ENCODE measurements around the gene SLC29A1.
"Not testable (repeated sequence)": the region's sequence is repeated elsewhere in the genome, so short reads cannot be mapped to it uniquely, and the experiment has no call there.

SLC29A1 gene

GRCh38 chr6:44222486-44223318 lies 693 bp upstream of the SLC29A1 start:
- no peak for DNase-seq (ENCODE audit: low read depth in 3 of 3)

DNA sequence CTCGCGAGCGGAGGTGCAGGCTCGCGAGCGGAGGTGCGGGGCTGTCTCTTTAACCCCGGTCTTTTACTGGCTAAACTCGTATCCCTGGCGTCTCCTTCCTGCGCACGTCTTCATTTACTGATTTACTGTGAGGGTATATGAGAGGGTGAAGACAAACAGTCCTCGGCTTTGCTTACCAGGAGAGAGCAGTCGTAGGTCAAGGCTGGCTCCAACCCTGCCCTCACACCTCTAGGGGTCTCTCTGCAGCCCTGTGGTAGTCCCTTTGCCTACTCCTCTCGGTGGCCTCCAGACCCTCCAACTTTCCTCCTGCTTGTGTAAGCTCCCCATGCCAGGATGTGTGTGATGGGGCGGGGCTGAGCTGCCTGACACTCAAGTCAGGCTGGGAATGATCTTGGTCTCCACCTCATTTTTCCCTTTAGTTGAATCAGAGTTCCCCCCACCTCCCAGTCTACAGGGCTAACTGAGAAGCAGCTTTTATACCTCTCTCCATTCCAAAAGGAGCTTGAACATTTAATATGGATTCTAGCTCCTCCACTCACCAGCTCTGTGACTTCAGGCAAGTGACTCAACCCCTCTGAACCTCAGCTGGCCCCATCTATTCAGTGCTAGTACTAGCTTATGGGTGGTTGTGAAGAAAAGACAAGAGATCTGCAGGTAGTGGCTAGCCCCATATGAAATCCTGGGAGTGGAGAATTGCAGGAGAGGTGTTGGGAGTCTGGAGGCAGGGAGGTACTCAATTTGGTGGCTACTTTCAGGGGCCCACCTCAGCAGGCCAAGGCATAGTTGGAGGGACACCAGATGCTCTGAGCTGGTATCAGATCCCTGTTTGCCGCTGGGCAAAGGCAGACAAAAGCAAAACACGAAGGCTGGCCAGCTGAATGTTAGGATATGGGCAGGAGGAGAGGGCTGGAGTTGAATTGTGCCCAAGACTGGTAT lies 902 bp downstream of the SLC29A1 start:
- no peak for DNase-seq (ENCODE audit: low read depth in 3 of 3)

DNA sequence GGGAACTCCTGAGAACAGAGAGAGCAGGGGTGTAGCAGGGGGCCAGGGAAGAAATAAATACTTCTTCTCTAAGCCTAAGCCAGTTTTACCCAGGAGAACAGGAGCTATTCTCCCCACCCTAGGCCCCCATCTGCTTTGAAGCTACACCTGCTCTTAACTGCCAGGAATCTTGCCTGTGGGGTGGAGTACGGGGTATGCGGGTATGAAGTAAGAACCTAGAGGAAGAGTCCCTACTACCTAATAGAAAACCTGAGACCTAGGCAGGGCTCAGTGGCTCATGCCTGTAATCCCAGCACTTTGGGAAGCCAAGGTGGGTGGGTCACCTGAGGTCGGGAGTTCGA lies 1.5 kb downstream of the SLC29A1 start:
- DNase-seq (ENCODE audit: low read depth in 3 of 3): no peak

DNA sequence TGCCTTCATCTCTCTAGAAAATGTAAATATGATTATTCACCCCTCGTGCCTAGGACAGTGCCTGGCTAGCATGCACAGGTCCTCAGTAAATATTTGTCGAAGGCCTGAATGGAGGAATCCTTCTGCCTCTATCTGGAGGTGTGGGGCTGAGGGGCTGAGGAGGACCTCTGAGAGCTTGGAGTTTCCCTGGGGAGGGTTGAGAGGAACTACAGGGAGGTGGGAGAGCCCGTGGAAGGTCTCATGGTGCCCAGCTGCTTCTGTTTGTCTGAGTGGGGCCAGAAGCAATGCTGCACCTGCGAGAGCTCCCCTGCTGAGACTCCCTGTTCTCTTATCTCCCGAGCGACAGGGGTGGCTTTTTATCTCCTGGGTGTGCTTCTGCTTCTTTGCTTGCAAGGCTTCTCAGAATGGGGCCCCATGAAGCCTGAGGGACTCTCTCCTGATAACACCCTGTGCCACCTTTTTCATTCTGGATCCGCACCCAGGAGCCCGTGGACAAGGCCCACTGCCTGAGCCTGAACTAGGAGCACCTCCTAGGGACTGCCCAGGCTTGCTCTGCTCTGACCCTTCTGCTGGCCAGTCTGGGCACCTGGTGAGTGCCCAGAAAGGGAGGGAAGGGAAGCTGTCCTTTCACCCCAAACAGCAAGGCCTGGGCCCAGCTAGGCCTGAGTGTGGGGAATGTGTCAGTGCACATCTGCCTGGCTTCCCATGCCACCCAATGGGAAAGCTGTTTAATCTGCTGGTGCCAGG lies 2.4 kb downstream of the SLC29A1 start:
- no peak for DNase-seq (ENCODE audit: low read depth in 3 of 3)

DNA sequence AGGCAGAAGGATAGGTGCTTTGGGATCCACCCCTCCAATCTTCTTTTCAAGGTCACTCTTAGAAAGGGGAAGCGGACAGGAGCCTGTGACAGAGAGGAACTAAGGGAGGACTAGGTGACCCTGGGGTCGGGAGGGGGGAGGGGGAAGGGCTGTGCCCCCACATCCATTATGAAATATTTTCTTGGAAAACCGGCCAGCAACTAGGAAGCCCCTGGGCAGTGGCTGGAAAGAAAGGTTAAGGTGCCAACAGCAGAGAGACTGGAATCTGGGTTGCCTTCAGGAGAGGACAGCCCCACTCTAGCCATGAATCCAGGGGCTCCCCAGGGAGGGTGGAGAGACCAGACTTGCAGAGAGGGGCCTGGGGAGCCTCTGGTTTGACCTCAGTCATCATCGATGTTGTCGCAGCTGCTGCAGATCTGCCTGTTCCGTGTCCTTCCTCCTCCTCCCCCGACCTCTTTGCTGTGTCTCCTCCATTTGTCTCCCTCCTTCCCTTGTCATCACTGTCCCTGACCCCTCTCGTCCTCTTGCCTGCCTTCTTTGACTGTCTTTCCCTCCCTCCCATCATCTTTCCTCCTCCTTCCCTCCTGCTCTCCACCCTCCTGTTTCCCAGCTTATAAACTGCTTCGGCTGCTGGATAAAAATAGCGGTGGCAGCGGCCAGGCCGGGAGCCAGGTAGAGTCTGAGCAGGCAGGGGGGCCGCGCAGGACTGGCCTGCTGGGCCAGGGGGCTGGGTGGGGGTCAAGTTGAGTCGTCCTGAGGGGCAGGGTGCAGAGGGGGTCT lies 3.2 kb downstream of the SLC29A1 start:
- DNase-seq (ENCODE audit: low read depth in 3 of 3): no peak

- DNase-seq (ENCODE audit: low read depth in 3 of 3): no peak
Observed at GRCh38 chr6:44227148-44227793, 3.9 kb downstream of the SLC29A1 start.

GRCh38 chr6:44228031-44228430 lies 4.6 kb downstream of the SLC29A1 start:
- no peak for DNase-seq (ENCODE audit: low read depth in 3 of 3)

- no peak for DNase-seq (ENCODE audit: low read depth in 3 of 3)
Observed at GRCh38 chr6:44228433-44228832, 5.0 kb downstream of the SLC29A1 start.

DNA sequence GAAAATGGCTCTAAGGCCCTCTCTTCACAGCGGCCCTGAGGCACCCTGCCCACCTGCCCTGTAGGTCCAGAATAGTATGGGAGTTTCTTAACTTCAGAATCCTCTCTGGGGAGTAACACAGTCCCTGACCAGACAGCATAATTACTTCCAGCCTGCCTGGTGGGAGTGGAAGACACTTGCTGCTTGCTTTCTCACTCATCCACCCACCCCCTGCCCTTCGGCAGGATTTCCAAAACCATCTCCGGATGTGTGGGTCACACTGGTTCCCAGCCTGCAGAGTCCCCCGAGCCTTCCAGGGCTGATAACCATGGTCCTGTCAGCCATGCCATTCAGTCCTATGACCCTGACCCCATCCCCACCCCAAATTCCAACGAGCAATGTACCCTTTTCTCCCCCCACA lies 5.4 kb downstream of the SLC29A1 start:
- DNase-seq (ENCODE audit: low read depth in 3 of 3): no peak

GRCh38 chr6:44229376-44230033 lies 6.1 kb downstream of the SLC29A1 start:
- no peak for DNase-seq (ENCODE audit: low read depth in 3 of 3)

- DNase-seq (ENCODE audit: low read depth in 3 of 3): no peak
Observed at GRCh38 chr6:44230034-44230675, 6.8 kb downstream of the SLC29A1 start.

- DNase-seq (ENCODE audit: low read depth in 3 of 3): not testable (repeated sequence)
Observed at GRCh38 chr6:44231426-44231825, 8.0 kb downstream of the SLC29A1 start.

DNA sequence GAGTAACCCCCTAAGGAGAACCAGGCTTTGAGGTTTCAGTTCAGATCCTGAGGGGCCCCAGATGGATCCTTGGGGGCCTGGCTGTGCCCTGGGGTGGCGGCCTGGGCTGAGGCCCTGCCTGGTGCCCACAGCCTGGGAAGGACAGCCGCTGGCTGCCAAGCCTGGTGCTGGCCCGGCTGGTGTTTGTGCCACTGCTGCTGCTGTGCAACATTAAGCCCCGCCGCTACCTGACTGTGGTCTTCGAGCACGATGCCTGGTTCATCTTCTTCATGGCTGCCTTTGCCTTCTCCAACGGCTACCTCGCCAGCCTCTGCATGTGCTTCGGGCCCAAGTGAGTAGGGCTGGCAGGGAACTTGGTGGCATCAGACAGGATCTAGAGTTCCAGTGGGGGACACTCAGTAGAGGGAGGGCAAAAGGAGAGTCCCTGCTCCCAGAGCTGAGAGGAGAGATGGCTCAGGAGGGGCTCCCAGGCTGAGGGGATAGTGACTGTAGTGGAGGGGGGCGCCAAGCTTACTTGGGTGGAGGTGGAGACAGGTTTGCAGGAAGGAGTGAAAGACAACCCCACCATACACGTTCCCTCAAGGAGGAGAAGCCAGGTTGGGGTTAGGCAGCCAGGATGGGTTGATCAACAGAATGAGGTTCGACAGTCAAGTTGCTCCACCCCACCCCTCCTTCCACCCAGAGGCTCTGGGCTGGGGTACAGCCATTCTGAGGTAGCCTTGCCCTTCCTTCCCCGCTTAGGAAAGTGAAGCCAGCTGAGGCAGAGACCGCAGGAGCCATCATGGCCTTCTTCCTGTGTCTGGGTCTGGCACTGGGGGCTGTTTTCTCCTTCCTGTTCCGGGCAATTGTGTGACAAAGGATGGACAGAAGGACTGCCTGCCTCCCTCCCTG lies 9.5 kb downstream of the SLC29A1 start:
- no peak for DNase-seq (ENCODE audit: low read depth in 3 of 3)

DNA sequence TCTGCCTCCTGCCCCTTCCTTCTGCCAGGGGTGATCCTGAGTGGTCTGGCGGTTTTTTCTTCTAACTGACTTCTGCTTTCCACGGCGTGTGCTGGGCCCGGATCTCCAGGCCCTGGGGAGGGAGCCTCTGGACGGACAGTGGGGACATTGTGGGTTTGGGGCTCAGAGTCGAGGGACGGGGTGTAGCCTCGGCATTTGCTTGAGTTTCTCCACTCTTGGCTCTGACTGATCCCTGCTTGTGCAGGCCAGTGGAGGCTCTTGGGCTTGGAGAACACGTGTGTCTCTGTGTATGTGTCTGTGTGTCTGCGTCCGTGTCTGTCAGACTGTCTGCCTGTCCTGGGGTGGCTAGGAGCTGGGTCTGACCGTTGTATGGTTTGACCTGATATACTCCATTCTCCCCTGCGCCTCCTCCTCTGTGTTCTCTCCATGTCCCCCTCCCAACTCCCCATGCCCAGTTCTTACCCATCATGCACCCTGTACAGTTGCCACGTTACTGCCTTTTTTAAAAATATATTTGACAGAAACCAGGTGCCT lies 10.2 kb downstream of the SLC29A1 start:
- DNase-seq (ENCODE audit: low read depth in 3 of 3): no peak

- no peak for DNase-seq (ENCODE audit: low read depth in 3 of 3)
Observed at GRCh38 chr6:44234101-44235025, 11.0 kb downstream of the SLC29A1 start.

- DNase-seq (ENCODE audit: low read depth in 3 of 3): no peak
Observed at GRCh38 chr6:44235269-44235668, 11.9 kb downstream of the SLC29A1 start.

- no peak for DNase-seq (ENCODE audit: low read depth in 3 of 3)
Observed at GRCh38 chr6:44235891-44236516, 12.6 kb downstream of the SLC29A1 start.

Measured in stimulated activated CD4-positive, alpha-beta T cell treated with anti-CD3 and anti-CD28 coated beads, TNF-alpha, amount 100 ng/mL, for 4 hours (primary cell).